HepG2 (cell line): ENCODE data around the gene RREB1. TPM values are rescaled to one million over a fixed set of nuclear protein-coding genes. Genes with fewer than 3 reads are reported as not detected.

Experiments used
- AHR ChIP-seq: IDR thresholded peaks from 2 replicates; pipeline ENCODE4 v1.6.1; 2018; ENCODE audit warnings: missing genetic modification reagents, missing compliant biosample characterization
- CEBPB ChIP-seq: IDR thresholded peaks from 2 replicates; pipeline ENCODE4 v1.6.1; 2011; ENCODE audit warnings: low read depth, low read length, improper control_type of control experiment, borderline replicate concordance
- DNMT1 ChIP-seq: sonication (generic); formaldehyde crosslinking; IDR thresholded peaks from 2 replicates; pipeline ENCODE4 v1.5.1; 2020; ENCODE audit warnings: mild to moderate bottlenecking, missing genetic modification reagents
- SMARCE1 ChIP-seq: fragments of 450-650 bp; IDR thresholded peaks from 2 replicates; pipeline ENCODE4 v1.6.1; 2017; ENCODE audit warnings: borderline replicate concordance
- U2AF2 ChIP-seq: fragments of 200-400 bp; formaldehyde crosslinking; IDR thresholded peaks from 2 replicates; pipeline ENCODE4 v1.6.1; 2017; ENCODE audit warnings: low read depth, mild to moderate bottlenecking, low read length
- ZBTB1 ChIP-seq: sonication (generic); formaldehyde crosslinking; IDR thresholded peaks from 2 replicates; pipeline ENCODE4 v1.4.0; 2020; ENCODE audit warnings: missing genetic modification reagents, borderline replicate concordance
- ZKSCAN8 ChIP-seq: IDR thresholded peaks from 2 replicates; pipeline ENCODE4 v1.6.1; 2016; ENCODE audit warnings: borderline replicate concordance, missing genetic modification reagents, missing compliant biosample characterization
- ZNF549 ChIP-seq: sonication (generic); formaldehyde crosslinking; IDR thresholded peaks from 2 replicates; pipeline ENCODE4 v1.5.0; 2020; ENCODE audit warnings: missing genetic modification reagents
- ZNF563 ChIP-seq: sonication (generic); formaldehyde crosslinking; IDR thresholded peaks from 2 replicates; pipeline ENCODE4 v1.8.0; 2022; ENCODE audit warnings: mild to moderate bottlenecking, moderate library complexity, missing genetic modification reagents
- ZNF777 ChIP-seq: sonication (generic); formaldehyde crosslinking; IDR thresholded peaks from 2 replicates; pipeline ENCODE4 v1.4.0; 2020; ENCODE audit warnings: missing genetic modification reagents
- ZSCAN22 ChIP-seq: sonication (generic); formaldehyde crosslinking; IDR thresholded peaks from 2 replicates; pipeline ENCODE4 v1.4.0; 2020; ENCODE audit warnings: mild to moderate bottlenecking, missing genetic modification reagents
- polyA plus RNA-seq, 8 experiments: library from polyadenylated mRNA; depleted of rRNA in 3 of 8; stranded (reverse) in 7 of 8; unstranded in 1 of 8; fragments of >200 nt; fragmentation: Illumina TruSeq in 4 of 8; extraction: Trizol in 4 of 8; gene quantifications; 2 replicates each; pipeline versions ENCODE4 v1.2.1 to v1.2.3, GENCODE V29; 2011 to 2016; ENCODE audit warnings: low read depth in 4 of 8, missing spikeins in 1 of 8, mixed read lengths in 1 of 8; ENCODE audit not compliant: insufficient read depth in 1 of 8
- total RNA-seq, 5 experiments: library from RNA; depleted of rRNA; stranded (reverse); fragments of >200 nt; fragmentation: Illumina TruSeq; extraction: Trizol; gene quantifications; 2 replicates each; pipeline ENCODE4 v1.2.3, GENCODE V29; 2016; ENCODE audit warnings: low read depth in 1 of 5
- TF ChIP-seq, protein P1 (sequence below): IDR thresholded peaks from 2 replicates; pipeline ENCODE4 v1.6.1; 2016; ENCODE audit warnings: mild to moderate bottlenecking, missing biosample characterization, missing genetic modification reagents
- TF ChIP-seq, protein P2 (sequence below): sonication (generic); formaldehyde crosslinking; IDR thresholded peaks from one replicate; pipeline ENCODE4 v1.5.1; 2020; ENCODE audit warnings: mild to moderate bottlenecking, missing genetic modification reagents; ENCODE audit errors: not compliant biosample characterization
- TF ChIP-seq, protein P3 (sequence below): sonication (generic); formaldehyde crosslinking; IDR thresholded peaks from 2 replicates; pipeline ENCODE4 v1.4.0; 2020; ENCODE audit warnings: missing genetic modification reagents
- TF ChIP-seq, protein P4 (sequence below): sonication (generic); formaldehyde crosslinking; IDR thresholded peaks from 2 replicates; pipeline ENCODE4 v1.4.0; 2020; ENCODE audit warnings: missing genetic modification reagents
- TF ChIP-seq, protein P5 (sequence below): sonication (generic); formaldehyde crosslinking; IDR thresholded peaks from 2 replicates; pipeline ENCODE4 v1.8.1; 2023; ENCODE audit warnings: mild to moderate bottlenecking, moderate library complexity, missing genetic modification reagents

The RREB1 gene
- total and polyA plus RNA-seq, 2 of the 13 experiments (the other 11 are each of a cell fraction or from before 2014, with no cell fraction given) = 6.1 to 23.2 TPM

DNA sequence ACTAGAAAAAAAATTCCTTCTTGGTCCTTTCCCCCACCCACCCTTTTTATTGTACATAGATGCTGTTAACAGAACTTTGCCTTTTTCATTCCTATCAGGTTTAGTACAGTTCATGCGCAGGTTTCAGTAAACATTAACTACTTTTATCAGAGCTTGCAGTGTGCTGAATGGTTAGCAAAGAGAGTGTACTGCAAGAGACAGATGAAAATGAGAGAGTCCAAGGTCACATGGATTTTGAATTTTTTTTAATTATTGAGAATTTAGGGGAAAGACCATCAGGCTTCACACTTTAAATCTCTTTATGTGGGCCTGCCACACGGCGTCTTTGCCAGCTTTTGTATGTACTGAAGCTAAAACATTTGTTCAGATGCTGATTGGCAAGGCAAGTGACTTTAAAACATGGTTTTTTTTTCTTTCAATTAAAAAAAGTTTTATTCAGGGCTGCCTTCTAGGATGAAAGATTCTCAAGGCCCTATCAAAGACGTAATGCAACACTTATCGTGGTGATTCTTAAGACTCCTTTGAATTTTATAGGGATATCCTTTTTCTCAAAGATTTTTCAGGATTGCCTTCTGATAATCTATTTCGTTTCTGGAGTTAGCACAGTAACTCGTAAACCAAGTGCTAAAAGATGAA is 32.2 kb downstream of the RREB1 start (continued):
- TF ChIP-seq, protein P1, sequence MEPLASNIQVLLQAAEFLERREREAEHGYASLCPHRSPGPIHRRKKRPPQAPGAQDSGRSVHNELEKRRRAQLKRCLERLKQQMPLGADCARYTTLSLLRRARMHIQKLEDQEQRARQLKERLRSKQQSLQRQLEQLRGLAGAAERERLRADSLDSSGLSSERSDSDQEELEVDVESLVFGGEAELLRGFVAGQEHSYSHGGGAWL = no peak
- 0 out of 2 replicates have a peak, but pooled peaks have one; percentile 7 for TF ChIP-seq CEBPB
- TF ChIP-seq ZNF777 (CRISPR knock-in tag) = no peak
- TF ChIP-seq ZBTB1 (CRISPR knock-in tag) = no peak
- TF ChIP-seq, protein P2, sequence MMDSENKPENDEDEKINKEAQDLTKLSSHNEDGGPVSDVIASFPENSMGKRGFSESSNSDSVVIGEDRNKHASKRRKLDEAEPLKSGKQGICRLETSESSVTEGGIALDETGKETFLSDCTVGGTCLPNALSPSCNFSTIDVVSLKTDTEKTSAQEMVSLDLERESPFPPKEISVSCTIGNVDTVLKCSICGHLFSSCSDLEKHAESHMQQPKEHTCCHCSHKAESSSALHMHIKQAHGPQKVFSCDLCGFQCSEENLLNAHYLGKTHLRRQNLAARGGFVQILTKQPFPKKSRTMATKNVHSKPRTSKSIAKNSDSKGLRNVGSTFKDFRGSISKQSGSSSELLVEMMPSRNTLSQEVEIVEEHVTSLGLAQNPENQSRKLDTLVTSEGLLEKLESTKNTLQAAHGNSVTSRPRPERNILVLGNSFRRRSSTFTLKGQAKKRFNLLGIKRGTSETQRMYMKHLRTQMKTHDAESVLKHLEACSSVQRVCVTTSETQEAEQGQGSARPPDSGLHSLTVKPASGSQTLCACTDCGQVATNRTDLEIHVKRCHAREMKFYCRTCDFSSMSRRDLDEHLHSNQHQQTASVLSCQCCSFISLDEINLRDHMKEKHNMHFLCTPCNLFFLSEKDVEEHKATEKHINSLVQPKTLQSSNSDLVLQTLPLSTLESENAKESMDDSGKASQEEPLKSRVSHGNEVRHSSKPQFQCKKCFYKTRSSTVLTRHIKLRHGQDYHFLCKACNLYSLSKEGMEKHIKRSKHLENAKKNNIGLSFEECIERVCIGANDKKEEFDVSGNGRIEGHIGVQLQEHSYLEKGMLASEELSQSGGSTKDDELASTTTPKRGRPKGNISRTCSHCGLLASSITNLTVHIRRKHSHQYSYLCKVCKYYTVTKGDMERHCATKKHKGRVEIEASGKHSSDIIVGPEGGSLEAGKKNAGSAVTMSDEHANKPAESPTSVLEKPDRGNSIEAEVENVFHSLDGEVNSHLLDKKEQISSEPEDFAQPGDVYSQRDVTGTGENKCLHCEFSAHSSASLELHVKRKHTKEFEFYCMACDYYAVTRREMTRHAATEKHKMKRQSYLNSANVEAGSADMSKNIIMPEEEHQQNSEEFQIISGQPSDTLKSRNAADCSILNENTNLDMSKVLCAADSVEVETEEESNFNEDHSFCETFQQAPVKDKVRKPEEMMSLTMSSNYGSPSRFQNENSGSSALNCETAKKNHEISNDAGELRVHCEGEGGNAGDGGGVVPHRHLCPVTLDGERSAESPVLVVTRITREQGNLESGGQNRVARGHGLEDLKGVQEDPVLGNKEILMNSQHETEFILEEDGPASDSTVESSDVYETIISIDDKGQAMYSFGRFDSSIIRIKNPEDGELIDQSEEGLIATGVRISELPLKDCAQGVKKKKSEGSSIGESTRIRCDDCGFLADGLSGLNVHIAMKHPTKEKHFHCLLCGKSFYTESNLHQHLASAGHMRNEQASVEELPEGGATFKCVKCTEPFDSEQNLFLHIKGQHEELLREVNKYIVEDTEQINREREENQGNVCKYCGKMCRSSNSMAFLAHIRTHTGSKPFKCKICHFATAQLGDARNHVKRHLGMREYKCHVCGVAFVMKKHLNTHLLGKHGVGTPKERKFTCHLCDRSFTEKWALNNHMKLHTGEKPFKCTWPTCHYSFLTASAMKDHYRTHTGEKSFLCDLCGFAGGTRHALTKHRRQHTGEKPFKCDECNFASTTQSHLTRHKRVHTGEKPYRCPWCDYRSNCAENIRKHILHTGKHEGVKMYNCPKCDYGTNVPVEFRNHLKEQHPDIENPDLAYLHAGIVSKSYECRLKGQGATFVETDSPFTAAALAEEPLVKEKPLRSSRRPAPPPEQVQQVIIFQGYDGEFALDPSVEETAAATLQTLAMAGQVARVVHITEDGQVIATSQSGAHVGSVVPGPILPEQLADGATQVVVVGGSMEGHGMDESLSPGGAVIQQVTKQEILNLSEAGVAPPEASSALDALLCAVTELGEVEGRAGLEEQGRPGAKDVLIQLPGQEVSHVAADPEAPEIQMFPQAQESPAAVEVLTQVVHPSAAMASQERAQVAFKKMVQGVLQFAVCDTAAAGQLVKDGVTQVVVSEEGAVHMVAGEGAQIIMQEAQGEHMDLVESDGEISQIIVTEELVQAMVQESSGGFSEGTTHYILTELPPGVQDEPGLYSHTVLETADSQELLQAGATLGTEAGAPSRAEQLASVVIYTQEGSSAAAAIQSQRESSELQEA (CRISPR knock-in tag) = no peak
- TF ChIP-seq, protein P3, sequence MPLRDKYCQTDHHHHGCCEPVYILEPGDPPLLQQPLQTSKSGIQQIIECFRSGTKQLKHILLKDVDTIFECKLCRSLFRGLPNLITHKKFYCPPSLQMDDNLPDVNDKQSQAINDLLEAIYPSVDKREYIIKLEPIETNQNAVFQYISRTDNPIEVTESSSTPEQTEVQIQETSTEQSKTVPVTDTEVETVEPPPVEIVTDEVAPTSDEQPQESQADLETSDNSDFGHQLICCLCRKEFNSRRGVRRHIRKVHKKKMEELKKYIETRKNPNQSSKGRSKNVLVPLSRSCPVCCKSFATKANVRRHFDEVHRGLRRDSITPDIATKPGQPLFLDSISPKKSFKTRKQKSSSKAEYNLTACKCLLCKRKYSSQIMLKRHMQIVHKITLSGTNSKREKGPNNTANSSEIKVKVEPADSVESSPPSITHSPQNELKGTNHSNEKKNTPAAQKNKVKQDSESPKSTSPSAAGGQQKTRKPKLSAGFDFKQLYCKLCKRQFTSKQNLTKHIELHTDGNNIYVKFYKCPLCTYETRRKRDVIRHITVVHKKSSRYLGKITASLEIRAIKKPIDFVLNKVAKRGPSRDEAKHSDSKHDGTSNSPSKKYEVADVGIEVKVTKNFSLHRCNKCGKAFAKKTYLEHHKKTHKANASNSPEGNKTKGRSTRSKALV (CRISPR knock-in tag) = no peak
- TF ChIP-seq SMARCE1 = no peak
- TF ChIP-seq AHR = no peak
- TF ChIP-seq ZSCAN22 (CRISPR knock-in tag) = no peak
- TF ChIP-seq, protein P4, sequence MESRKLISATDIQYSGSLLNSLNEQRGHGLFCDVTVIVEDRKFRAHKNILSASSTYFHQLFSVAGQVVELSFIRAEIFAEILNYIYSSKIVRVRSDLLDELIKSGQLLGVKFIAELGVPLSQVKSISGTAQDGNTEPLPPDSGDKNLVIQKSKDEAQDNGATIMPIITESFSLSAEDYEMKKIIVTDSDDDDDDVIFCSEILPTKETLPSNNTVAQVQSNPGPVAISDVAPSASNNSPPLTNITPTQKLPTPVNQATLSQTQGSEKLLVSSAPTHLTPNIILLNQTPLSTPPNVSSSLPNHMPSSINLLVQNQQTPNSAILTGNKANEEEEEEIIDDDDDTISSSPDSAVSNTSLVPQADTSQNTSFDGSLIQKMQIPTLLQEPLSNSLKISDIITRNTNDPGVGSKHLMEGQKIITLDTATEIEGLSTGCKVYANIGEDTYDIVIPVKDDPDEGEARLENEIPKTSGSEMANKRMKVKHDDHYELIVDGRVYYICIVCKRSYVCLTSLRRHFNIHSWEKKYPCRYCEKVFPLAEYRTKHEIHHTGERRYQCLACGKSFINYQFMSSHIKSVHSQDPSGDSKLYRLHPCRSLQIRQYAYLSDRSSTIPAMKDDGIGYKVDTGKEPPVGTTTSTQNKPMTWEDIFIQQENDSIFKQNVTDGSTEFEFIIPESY (CRISPR knock-in tag) = no peak
- no peak for TF ChIP-seq U2AF2
- TF ChIP-seq ZNF549 = no peak
- TF ChIP-seq ZKSCAN8 (CRISPR knock-in tag) = peak; percentile 84; the same call in 1 of the 2 replicates
- no peak for TF ChIP-seq DNMT1 (CRISPR knock-in tag)
- no peak for TF ChIP-seq ZNF563 (CRISPR knock-in tag)
- TF ChIP-seq, protein P5, sequence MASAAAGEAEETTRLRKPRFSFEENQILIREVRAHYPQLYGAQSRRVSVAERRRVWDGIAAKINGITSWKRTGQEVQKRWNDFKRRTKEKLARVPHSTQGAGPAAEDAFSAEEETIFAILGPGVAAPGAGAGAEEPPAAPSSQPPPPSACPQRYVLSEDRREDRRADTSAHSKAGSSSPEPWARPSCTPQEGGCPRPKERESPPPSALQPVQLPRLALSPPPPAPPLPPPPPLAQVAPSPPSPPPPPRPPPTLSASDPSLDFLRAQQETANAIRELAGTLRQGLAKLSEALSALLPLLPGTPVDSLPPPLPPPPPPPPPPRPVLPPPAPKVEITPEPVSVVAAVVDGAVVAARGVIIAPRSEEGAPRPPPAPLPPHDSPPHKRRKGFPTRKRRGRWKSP (CRISPR knock-in tag) = no peak
